ENCODE measurements around the gene VWA3B.

DNA sequence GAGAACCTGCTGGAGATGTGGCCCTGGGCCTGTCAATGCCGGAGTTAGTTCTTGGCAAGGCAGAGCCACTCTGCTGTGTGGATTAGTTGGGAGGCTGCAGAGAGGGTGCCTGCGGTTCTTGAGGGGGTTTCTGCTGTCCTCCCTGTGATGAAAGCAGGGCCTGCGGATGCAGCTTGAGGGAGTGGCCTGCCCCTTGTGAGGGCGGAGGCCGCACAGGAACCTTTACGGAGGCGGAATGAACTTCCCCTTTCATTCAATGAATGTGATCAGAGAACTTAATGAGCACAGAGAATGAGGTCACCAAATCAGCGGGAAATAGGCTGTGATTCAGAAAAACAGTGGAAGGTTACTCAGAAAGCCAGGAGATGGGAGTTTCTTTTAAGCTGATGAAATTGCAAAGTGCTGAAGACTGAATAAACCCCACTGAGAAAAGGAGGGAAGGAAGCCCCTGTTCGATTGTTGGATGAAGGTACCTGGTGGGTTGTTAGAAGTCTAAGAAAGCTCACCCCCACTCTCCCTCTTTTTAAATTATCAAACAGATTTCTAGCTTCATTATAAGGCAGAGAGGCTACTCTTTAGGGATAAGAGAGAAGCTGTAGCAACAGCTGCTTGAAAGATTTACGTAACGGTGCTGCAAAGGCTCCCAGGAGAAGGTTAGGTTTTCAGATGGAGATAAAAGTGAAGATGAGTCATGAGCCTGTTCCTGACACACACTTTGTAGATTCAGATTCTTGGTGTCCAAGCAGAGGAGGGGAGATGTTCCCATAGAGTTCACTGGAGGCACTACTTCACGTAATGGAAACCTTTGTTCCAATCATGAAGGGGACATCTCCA, 47.4 kb downstream of the VWA3B start:
- TF ChIP-seq EP300 (IDR thresholded peaks at IDR 0.05) (peak in 1 of 2 donors; percentile 25), POLR2A (IDR thresholded peaks at IDR 0.05) (no peak)
- TF ChIP-seq, protein P1, sequence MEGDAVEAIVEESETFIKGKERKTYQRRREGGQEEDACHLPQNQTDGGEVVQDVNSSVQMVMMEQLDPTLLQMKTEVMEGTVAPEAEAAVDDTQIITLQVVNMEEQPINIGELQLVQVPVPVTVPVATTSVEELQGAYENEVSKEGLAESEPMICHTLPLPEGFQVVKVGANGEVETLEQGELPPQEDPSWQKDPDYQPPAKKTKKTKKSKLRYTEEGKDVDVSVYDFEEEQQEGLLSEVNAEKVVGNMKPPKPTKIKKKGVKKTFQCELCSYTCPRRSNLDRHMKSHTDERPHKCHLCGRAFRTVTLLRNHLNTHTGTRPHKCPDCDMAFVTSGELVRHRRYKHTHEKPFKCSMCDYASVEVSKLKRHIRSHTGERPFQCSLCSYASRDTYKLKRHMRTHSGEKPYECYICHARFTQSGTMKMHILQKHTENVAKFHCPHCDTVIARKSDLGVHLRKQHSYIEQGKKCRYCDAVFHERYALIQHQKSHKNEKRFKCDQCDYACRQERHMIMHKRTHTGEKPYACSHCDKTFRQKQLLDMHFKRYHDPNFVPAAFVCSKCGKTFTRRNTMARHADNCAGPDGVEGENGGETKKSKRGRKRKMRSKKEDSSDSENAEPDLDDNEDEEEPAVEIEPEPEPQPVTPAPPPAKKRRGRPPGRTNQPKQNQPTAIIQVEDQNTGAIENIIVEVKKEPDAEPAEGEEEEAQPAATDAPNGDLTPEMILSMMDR (IDR thresholded peaks at IDR 0.05): no peak

Data from tibial nerve (tissue), 4 donors.